K562 (cell line): Measurements from ENCODE around the gene NUDCD3. TPM values are rescaled to one million over a fixed set of nuclear protein-coding genes. Genes with fewer than 3 reads are reported as not detected.

Experiments
- BACH1 ChIP-seq: fragments of 200-800 bp; sonication (Bioruptor generic); IDR thresholded peaks from 2 replicates; pipeline ENCODE4 v1.6.1; 2016; ENCODE audit warnings: missing genetic modification characterization, missing compliant biosample characterization
- SAP30 ChIP-seq: fragments of 200-600 bp; sonication (generic); IDR thresholded peaks from 2 replicates; pipeline ENCODE4 v1.6.1; 2012; ENCODE audit warnings: borderline replicate concordance, low read depth, mild to moderate bottlenecking, moderate library complexity, low read length, control low read depth, inconsistent platforms; ENCODE audit not compliant: insufficient read depth, poor library complexity, severe bottlenecking
- SNRNP70 ChIP-seq: fragments of 200-400 bp; formaldehyde crosslinking; optimal IDR thresholded peaks from 2 replicates; pipeline ENCODE3; 2017; ENCODE audit warnings: low read depth, low read length
- ZNF561 ChIP-seq: fragments of 450-650 bp; formaldehyde crosslinking; conservative IDR thresholded peaks from 2 replicates; pipeline ENCODE4 v1.4.0; 2020; ENCODE audit warnings: mild to moderate bottlenecking, moderate library complexity
- ZNF707 ChIP-seq: fragments of 250-450 bp; sonication (Bioruptor Pico); conservative IDR thresholded peaks from 2 replicates; pipeline ENCODE4 v1.8.0; 2022; ENCODE audit warnings: inconsistent platforms, mild to moderate bottlenecking, moderate library complexity
- ZSCAN29 ChIP-seq: fragments of 450-650 bp; IDR thresholded peaks from 2 replicates; pipeline ENCODE4 v1.6.1; 2017
- polyA plus RNA-seq, 8 experiments: library from polyadenylated mRNA; depleted of rRNA in 4 of 8; stranded (reverse) in 5 of 8; unstranded in 3 of 8; fragments of >200 nt; fragmentation: Nextera tagmentation in 2 of 8; fragmentation: Illumina TruSeq in 1 of 8; extraction: Ambion mirVana in 2 of 8; extraction: Trizol in 1 of 8; gene quantifications; 2 replicates each; pipeline versions ENCODE4 v1.2.1 to v1.2.3, GENCODE V29; 2011 to 2014; ENCODE audit warnings: inconsistent platforms in 1 of 8, missing spikeins in 1 of 8
- total RNA-seq, 7 experiments: library from RNA; depleted of rRNA in 6 of 7; stranded (reverse); fragments of >200 nt in 6 of 7; fragmentation: Illumina TruSeq in 2 of 7; extraction: Trizol in 2 of 7; gene quantifications; 2 replicates each; pipeline versions ENCODE4 v1.2.1 to v1.2.3, GENCODE V29; 2011 to 2021; ENCODE audit warnings: low replicate concordance in 1 of 7
- TF ChIP-seq, protein P1 (sequence below): fragments of 450-650 bp; IDR thresholded peaks from 2 replicates; pipeline ENCODE4 v1.6.1; 2016; ENCODE audit warnings: low read depth
- TF ChIP-seq, protein P2 (sequence below): IDR thresholded peaks from 2 replicates; pipeline ENCODE4 v1.6.1; 2014; ENCODE audit warnings: antibody characterized with exemption
- TF ChIP-seq, protein P3 (sequence below): sonication (generic); formaldehyde crosslinking; IDR thresholded peaks from 2 replicates; pipeline ENCODE4 v1.8.0; 2022; ENCODE audit warnings: missing genetic modification reagents, mild to moderate bottlenecking, moderate library complexity, borderline replicate concordance

The NUDCD3 gene
- total and polyA plus RNA-seq, 9 of the 15 experiments (the other 6 are each of a cell fraction or from before 2014, with no cell fraction given) = 24.8 to 64.2 (median 42.6) TPM

DNA sequence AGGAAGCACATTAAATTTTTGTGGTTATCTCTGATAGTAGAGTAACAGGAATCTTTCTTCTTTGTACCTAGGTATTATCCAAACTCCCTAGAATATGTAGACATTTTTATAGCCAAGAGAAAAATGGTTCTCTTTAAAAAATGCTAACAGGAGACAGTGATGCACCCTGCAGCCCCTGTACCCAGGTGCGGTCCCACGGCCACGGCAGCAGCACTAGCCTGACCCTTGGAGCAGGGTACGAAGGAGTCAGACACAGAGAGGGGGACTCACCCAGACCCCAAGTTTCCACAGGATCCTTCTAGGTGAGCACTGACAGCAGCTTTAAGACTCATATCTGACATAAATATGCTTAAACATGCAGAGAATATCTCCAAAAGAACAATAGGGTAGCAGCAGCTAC, 60.4 kb downstream of the NUDCD3 start (continued):
- TF ChIP-seq, protein P1, sequence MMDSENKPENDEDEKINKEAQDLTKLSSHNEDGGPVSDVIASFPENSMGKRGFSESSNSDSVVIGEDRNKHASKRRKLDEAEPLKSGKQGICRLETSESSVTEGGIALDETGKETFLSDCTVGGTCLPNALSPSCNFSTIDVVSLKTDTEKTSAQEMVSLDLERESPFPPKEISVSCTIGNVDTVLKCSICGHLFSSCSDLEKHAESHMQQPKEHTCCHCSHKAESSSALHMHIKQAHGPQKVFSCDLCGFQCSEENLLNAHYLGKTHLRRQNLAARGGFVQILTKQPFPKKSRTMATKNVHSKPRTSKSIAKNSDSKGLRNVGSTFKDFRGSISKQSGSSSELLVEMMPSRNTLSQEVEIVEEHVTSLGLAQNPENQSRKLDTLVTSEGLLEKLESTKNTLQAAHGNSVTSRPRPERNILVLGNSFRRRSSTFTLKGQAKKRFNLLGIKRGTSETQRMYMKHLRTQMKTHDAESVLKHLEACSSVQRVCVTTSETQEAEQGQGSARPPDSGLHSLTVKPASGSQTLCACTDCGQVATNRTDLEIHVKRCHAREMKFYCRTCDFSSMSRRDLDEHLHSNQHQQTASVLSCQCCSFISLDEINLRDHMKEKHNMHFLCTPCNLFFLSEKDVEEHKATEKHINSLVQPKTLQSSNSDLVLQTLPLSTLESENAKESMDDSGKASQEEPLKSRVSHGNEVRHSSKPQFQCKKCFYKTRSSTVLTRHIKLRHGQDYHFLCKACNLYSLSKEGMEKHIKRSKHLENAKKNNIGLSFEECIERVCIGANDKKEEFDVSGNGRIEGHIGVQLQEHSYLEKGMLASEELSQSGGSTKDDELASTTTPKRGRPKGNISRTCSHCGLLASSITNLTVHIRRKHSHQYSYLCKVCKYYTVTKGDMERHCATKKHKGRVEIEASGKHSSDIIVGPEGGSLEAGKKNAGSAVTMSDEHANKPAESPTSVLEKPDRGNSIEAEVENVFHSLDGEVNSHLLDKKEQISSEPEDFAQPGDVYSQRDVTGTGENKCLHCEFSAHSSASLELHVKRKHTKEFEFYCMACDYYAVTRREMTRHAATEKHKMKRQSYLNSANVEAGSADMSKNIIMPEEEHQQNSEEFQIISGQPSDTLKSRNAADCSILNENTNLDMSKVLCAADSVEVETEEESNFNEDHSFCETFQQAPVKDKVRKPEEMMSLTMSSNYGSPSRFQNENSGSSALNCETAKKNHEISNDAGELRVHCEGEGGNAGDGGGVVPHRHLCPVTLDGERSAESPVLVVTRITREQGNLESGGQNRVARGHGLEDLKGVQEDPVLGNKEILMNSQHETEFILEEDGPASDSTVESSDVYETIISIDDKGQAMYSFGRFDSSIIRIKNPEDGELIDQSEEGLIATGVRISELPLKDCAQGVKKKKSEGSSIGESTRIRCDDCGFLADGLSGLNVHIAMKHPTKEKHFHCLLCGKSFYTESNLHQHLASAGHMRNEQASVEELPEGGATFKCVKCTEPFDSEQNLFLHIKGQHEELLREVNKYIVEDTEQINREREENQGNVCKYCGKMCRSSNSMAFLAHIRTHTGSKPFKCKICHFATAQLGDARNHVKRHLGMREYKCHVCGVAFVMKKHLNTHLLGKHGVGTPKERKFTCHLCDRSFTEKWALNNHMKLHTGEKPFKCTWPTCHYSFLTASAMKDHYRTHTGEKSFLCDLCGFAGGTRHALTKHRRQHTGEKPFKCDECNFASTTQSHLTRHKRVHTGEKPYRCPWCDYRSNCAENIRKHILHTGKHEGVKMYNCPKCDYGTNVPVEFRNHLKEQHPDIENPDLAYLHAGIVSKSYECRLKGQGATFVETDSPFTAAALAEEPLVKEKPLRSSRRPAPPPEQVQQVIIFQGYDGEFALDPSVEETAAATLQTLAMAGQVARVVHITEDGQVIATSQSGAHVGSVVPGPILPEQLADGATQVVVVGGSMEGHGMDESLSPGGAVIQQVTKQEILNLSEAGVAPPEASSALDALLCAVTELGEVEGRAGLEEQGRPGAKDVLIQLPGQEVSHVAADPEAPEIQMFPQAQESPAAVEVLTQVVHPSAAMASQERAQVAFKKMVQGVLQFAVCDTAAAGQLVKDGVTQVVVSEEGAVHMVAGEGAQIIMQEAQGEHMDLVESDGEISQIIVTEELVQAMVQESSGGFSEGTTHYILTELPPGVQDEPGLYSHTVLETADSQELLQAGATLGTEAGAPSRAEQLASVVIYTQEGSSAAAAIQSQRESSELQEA = no peak
- TF ChIP-seq ZNF707 (CRISPR knock-in tag) (no peak), ZSCAN29 (no peak), SAP30 (no peak), SNRNP70 (no peak), BACH1 (tag) (no peak), ZNF561 (no peak)
- TF ChIP-seq, protein P2, sequence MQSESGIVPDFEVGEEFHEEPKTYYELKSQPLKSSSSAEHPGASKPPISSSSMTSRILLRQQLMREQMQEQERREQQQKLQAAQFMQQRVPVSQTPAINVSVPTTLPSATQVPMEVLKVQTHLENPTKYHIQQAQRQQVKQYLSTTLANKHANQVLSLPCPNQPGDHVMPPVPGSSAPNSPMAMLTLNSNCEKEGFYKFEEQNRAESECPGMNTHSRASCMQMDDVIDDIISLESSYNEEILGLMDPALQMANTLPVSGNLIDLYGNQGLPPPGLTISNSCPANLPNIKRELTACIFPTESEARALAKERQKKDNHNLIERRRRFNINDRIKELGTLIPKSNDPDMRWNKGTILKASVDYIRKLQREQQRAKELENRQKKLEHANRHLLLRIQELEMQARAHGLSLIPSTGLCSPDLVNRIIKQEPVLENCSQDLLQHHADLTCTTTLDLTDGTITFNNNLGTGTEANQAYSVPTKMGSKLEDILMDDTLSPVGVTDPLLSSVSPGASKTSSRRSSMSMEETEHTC = no peak
- TF ChIP-seq, protein P3, sequence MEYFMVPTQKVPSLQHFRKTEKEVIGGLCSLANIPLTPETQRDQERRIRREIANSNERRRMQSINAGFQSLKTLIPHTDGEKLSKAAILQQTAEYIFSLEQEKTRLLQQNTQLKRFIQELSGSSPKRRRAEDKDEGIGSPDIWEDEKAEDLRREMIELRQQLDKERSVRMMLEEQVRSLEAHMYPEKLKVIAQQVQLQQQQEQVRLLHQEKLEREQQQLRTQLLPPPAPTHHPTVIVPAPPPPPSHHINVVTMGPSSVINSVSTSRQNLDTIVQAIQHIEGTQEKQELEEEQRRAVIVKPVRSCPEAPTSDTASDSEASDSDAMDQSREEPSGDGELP = no peak
